Stomach smooth muscle (tissue), 2 donors: Measurements from ENCODE around the gene SGTA.

Experiments
- H3K27ac ChIP-seq: one replicate; pipeline ENCODE4 v1.7.0; 2013; ENCODE audit warnings: mild to moderate bottlenecking, low read length, inconsistent platforms
- H3K27me3 ChIP-seq, 2 donors: one replicate each; pipeline ENCODE4 v1.7.0; 2013; ENCODE audit warnings: low read length in 2 of 2; ENCODE audit not compliant: insufficient read depth in 2 of 2, control insufficient read depth in 1 of 2
- H3K36me3 ChIP-seq, 2 donors: one replicate each; pipeline ENCODE4 v1.7.0; 2013; ENCODE audit warnings: low read length in 2 of 2; ENCODE audit not compliant: control insufficient read depth in 2 of 2, insufficient read depth in 2 of 2
- H3K4me1 ChIP-seq: one replicate; pipeline ENCODE4 v1.7.0; 2013; ENCODE audit warnings: low read length; ENCODE audit not compliant: control insufficient read depth, insufficient read depth
- H3K4me3 ChIP-seq, 2 donors: one replicate each; pipeline ENCODE4 v1.7.0; 2013; ENCODE audit warnings: low read length in 2 of 2
- H3K9ac ChIP-seq, 2 donors: one replicate each; pipeline ENCODE4 v1.7.0; 2013; ENCODE audit warnings: low read length in 2 of 2, mild to moderate bottlenecking in 1 of 2
- H3K9me3 ChIP-seq, 2 donors: one replicate each; pipeline ENCODE4 v1.7.0; 2013; ENCODE audit warnings: low read length in 2 of 2; ENCODE audit not compliant: control insufficient read depth in 2 of 2
- donor health status: healthy.
- donor health status: Pancreatic carcinoma.

SGTA gene

DNA sequence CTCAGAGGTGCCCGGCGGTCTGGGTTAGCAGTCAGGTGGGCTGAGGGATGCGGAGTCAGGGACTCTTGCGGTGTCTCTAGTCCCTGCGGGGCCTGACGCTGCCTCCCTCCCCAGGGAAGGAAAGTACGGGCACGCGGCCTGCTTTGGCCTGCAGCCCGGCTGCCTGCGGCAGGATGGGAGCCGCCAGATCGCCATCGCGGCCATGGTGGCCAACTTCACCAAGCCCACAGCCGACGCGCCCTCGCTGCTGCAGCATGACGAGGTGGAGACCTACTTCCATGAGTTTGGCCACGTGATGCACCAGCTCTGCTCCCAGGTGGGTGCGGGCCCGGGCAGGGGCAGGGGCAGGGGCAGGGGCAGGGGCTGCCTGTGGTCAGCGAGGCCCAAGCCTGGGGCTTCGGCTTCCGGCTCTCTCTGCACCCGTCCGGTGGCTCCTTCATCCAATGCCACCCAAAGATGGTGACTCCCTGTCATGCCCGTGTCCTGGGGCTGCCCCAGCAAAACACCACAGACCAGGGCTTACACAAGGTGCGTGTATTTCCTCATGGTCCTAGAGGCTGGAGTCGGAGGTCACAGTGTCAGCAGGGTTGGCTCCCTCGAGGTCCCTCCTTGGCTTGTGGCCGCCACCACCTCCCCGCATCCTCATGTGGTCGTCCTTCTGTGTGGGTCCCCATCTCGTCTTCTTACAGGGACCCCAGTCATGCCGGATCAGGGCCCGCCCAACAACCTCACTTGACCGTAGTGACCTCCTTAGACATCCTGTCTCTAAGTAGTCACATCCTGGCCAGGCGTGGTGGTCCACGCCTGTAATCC lies 25.3 kb upstream of the SGTA start:
- Histone ChIP-seq H3K9me3 (no peaks in the 10 kb centered on the region), H3K4me3 (no peak overlapping the region), H3K27ac (no peak overlapping the region), H3K4me1 (no peaks in the 10 kb centered on the region), H3K27me3 (no peaks in the 10 kb centered on the region), H3K9ac (no peak overlapping the region), H3K36me3 (peaks cover 11 to 32% of the 10 kb centered on the region in 2 donors)

DNA sequence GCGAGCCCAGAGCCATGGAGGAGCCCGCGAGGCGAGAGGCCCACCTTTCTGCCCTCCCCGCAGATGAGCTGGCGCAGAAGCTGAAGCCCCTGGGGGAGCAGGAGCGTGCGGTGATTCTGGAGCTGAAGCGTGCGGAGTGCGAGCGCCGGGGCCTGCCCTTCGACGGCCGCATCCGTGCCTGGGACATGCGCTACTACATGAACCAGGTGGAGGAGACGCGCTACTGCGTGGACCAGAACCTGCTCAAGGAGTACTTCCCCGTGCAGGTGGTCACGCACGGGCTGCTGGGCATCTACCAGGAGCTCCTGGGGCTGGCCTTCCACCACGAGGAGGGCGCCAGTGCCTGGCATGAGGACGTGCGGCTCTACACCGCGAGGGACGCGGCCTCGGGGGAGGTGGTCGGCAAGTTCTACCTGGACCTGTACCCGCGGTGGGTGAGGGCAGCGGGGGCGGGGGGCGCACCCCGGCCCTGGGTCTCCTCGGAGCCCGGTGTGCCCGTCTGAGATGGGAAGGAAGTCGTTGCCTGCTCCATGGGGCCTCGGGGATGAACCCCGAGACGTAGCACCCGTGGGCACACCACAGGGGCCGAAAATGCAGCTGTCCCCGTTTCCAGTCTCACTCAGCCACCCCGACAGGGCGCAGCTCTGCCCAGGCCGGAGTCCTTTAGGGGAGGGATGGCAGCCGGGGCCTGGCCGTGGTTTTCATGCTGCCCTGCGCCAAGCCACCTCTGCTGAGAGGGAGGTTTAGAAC lies 24.5 kb upstream of the SGTA start:
- Histone ChIP-seq H3K4me1 (no peaks in the 10 kb centered on the region), H3K4me3 (no peak overlapping the region), H3K9ac (no peak overlapping the region), H3K27ac (no peak overlapping the region), H3K9me3 (no peaks in the 10 kb centered on the region), H3K36me3 (peaks cover 11 to 35% of the 10 kb centered on the region in 2 donors), H3K27me3 (no peaks in the 10 kb centered on the region)

DNA sequence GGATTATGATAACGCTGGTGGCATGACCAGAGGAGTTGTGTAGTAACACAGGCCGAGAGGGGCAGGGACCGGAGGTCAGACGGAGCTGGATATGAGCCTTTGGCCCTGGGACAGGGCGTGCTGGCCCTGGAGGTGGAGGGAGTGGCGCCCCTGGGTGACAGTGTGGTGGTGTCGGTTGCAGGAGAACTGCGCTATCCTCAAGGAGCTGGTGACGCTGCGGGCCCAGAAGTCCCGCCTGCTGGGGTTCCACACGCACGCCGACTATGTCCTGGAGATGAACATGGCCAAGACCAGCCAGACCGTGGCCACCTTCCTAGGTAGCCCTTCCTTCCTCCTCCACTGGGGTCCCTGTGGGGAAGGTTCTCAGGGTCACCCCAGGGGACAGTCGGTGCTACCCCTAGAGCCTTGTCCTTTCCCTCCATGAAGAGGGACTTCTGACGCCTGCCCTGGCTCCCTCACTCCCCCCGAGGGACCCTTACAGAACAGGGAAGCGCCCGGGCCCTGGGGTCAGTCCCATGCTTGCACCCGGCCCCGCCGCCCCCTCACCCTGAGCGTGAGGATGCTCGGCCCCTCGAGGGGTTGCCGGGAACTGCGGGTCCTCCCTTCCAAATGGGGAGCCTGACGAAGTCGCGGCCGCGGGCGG lies 23.8 kb upstream of the SGTA start:
- H3K9ac ChIP-seq: no peak overlapping the region
- no peaks in the 10 kb centered on the region for H3K27me3 ChIP-seq
- peaks cover 11 to 32% of the 10 kb centered on the region in 2 donors for H3K36me3 ChIP-seq
- no peaks in the 10 kb centered on the region for H3K4me1 ChIP-seq
- H3K27ac ChIP-seq: no peak overlapping the region
- H3K9me3 ChIP-seq: no peaks in the 10 kb centered on the region
- H3K4me3 ChIP-seq: no peak overlapping the region

DNA sequence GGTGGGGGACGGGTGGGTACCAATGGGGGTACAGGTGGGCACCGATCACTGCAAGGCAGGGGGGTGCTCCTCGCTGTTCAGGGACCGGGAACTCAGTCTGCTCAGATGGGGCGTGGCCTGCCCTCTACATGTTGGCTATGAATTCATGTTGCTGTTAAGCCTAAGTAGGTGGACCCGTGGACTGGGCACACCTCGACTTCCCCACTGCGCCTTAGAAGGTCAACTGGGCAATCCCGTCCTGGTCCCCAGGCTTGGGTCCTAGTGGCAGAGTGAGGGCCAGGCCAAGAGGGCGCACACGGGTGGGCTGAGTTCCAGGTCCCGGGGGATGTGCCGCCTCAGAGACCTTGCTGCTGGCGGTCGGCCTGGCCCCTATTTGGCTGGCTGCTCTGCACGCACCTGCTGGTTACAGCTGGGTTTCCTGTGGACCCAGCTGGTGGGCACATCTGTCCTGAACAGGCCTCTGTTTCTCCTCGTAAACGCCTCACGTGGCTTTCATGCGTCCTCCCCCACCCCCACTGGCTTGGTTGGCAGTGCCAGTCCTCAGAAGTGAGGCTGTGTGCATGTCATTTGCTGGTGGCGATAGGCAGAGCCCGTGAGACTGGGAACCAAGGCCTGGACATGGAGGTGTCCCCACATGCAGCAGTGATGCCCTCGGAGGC lies 23.0 kb upstream of the SGTA start:
- Histone ChIP-seq H3K27me3 (no peaks in the 10 kb centered on the region), H3K36me3 (peaks cover 11 to 33% of the 10 kb centered on the region in 2 donors), H3K4me3 (no peak overlapping the region), H3K9me3 (no peaks in the 10 kb centered on the region), H3K9ac (no peak overlapping the region), H3K27ac (no peak overlapping the region), H3K4me1 (no peaks in the 10 kb centered on the region)

DNA sequence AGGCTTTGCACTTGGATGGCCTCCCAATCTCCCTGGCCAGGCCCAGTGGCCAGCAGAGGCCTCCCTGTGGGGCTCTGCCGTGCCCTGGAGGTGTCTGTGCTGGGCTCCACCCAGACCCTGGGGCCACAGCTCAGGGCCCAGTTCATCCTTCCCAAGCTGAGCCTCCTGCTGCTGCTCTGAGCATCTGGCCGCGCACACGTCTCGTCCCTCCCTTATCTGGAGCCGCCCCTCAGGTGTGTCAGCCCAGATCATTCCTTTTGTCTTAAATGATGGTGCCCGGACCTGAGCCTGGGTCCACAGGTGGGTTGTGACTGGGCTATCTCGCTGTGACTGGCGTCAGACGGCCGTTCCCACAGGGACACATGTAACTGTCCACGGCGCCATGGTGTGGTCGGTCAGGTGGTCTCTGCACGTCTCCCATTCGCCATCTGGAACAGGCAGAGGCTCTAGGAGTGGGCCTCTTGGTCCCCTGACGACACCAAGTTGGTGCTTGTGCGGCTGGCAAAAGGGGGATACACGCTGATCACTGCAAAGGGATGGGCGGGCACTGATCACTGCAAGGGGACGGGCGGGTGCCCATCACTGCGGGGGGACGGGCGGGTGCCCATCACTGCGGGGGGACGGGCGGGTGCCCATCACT lies 22.3 kb upstream of the SGTA start:
- H3K9me3 ChIP-seq: no peaks in the 10 kb centered on the region
- H3K4me3 ChIP-seq: no peak overlapping the region
- peaks cover 11 to 37% of the 10 kb centered on the region in 2 donors for H3K36me3 ChIP-seq
- H3K9ac ChIP-seq: no peak overlapping the region
- no peak overlapping the region for H3K27ac ChIP-seq
- H3K4me1 ChIP-seq: no peaks in the 10 kb centered on the region
- H3K27me3 ChIP-seq: no peaks in the 10 kb centered on the region

DNA sequence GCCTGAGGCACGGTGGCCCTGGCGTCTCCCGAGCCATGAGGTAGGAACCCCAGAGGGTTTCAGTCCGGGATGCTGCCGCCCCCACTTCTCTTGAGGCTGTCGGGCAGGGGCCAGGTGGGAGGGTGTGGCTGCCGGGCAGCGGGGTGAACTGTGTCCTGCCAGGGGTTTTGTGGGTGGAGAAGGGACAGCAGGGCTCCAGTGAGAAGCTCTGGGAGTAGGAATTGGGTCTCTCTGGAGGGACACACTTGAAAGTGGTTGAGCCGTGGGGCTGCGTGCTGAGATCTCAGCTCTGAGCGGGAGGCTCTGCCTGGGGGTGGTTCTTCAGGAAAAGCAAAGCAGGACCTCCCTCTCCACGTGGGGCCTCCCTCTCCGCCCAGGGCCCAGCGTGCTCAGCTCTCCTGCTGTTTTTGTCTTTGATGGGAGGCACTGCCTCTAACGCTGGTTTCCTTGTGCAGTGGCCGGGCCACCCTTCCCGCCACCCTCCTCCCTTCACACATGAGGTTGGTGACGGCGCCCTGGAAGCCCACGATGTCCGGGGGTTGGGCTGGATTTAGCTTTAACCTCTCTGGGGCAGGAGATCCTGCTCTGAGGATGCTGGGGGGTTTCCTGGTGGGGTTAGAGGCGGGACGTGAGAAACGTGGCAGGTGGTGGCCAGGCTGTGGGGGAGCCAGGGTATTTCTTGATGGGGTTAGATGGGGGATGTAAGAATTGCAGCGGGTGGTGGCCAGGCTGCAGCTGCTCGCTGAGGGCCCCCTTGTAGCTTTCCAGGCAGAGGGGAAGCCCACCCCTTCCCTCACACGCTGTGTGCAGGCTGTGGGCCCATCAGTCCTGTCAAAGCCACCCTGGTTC lies 21.3 kb upstream of the SGTA start:
- Histone ChIP-seq H3K9me3 (no peaks in the 10 kb centered on the region), H3K4me1 (no peaks in the 10 kb centered on the region), H3K27ac (no peak overlapping the region), H3K27me3 (no peaks in the 10 kb centered on the region), H3K9ac (no peak overlapping the region), H3K36me3 (peaks cover 8 to 35% of the 10 kb centered on the region in 2 donors), H3K4me3 (no peak overlapping the region)

DNA sequence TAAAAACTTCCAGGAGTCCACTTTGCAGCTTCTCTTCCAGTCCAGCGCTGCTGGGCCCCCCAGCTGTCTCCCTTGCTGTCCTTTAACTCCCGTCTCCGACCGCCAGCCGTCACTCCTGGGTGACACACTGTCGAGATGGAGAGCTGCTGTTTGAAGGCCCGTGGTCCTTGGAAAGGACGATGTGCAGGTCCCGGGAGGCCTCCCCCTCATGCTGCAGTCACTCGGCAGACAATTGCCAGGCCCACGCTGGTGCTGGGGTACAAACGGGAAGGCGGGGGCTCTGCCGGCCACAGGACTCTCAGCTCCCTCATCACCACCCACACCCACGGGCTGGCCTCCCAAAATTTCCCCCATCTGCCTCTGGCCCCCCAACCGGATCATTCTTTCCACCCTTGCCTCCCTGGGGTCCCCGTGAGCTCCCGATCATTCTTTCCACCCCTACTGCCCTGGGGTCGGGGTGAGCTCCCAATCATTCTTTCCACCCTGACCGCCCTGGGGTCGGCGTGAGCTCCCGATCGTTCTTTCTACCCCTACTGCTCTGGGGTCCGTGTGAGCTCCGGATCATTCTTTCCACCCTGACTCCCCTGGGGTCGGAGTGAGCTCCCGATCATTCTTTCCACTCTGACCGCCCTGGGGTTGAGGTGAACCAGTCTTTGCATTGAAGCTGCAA lies 20.5 kb upstream of the SGTA start:
- no peak overlapping the region for H3K9ac ChIP-seq
- no peak overlapping the region for H3K4me3 ChIP-seq
- no peaks in the 10 kb centered on the region for H3K9me3 ChIP-seq
- H3K36me3 ChIP-seq: peaks cover 3 to 29% of the 10 kb centered on the region in 2 donors
- no peaks in the 10 kb centered on the region for H3K27me3 ChIP-seq
- H3K27ac ChIP-seq: no peak overlapping the region
- no peaks in the 10 kb centered on the region for H3K4me1 ChIP-seq

DNA sequence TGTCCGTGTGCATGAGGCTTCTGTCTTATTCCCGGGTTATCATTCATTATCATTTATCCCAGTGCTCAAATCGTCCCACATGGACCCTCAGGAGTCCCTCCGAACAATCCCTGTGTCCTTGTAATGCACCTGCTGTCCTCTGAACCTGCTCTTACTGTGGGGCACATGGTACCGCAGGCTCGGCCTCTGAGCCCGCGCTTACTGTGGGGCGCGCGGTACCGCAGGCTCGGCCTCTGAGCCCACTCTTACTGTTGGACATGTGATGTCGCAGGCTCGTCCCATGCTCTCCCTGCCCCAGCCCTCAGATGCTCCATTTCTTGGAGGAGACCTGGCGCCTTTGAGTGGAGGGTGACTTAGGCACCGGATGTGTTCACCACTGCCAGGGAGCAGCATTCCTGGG lies 19.8 kb upstream of the SGTA start:
- Histone ChIP-seq H3K9ac (no peak overlapping the region), H3K4me1 (no peaks in the 10 kb centered on the region), H3K4me3 (no peak overlapping the region), H3K27me3 (no peaks in the 10 kb centered on the region), H3K9me3 (no peaks in the 10 kb centered on the region), H3K36me3 (peaks cover 3 to 27% of the 10 kb centered on the region in 2 donors), H3K27ac (no peak overlapping the region)

DNA sequence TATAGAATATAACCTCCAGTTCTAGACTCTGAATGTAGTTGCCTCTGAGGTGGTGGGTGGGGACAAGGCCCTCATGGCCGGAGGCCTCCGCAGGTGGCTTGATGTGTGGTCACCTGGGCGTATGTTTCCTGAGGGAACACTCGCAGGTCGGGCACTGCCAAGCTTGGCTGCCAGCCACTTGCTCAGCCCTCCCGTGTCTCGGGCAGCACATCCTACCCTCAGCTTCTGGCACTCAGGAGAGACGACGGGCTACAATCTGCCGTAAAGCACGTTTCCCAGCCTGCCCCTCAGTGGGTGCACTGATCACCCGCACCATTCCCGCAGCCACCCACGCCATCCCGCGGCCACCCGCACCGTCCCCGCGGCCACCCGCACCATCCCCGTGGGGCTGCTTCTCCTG lies 17.4 kb upstream of the SGTA start:
- Histone ChIP-seq H3K27me3 (no peaks in the 10 kb centered on the region), H3K27ac (no peak overlapping the region), H3K4me3 (no peak overlapping the region), H3K36me3 (peaks cover 6 to 21% of the 10 kb centered on the region in 2 donors), H3K4me1 (no peaks in the 10 kb centered on the region), H3K9ac (no peak overlapping the region), H3K9me3 (no peaks in the 10 kb centered on the region)
